Measurements from ENCODE around the gene AJUBA.

The AJUBA gene

GRCh38 chr14:22935156-22935555 is 47.2 kb downstream of the AJUBA start:
- no peak for DNase-seq

- DNase-seq: no peak
Measured at GRCh38 chr14:22932146-22932545, 50.2 kb downstream of the AJUBA start.

- DNase-seq: no peak
Measured at GRCh38 chr14:22929961-22930364, 52.4 kb downstream of the AJUBA start.

GRCh38 chr14:22929104-22929960 is 53.0 kb downstream of the AJUBA start, which contains the start of gene PRMT5:
Gene PRMT5, minus strand, starts transcription at chr14:22929376. Its CDS starts 15 bp downstream, at chr14:22929361.
- peak; percentile 98 to 100 (median 99) for DNase-seq

- no peak for DNase-seq
Measured at GRCh38 chr14:22928237-22929103, 53.9 kb downstream of the AJUBA start.

GRCh38 chr14:22926316-22926715 is 56.0 kb downstream of the AJUBA start:
- no peak for DNase-seq

GRCh38 chr14:22925513-22925912 is 56.8 kb downstream of the AJUBA start:
- DNase-seq: no peak

- DNase-seq: no peak
Measured at GRCh38 chr14:22923746-22924145, 58.6 kb downstream of the AJUBA start.

GRCh38 chr14:22922294-22922693 is 60.1 kb downstream of the AJUBA start:
- no peak for DNase-seq

Data from suppressor macrophage treated with lipopolysaccharide for 1 hour (primary cell).